Measurements from ENCODE around the gene TMEM30A.

Gene TMEM30A

DNA sequence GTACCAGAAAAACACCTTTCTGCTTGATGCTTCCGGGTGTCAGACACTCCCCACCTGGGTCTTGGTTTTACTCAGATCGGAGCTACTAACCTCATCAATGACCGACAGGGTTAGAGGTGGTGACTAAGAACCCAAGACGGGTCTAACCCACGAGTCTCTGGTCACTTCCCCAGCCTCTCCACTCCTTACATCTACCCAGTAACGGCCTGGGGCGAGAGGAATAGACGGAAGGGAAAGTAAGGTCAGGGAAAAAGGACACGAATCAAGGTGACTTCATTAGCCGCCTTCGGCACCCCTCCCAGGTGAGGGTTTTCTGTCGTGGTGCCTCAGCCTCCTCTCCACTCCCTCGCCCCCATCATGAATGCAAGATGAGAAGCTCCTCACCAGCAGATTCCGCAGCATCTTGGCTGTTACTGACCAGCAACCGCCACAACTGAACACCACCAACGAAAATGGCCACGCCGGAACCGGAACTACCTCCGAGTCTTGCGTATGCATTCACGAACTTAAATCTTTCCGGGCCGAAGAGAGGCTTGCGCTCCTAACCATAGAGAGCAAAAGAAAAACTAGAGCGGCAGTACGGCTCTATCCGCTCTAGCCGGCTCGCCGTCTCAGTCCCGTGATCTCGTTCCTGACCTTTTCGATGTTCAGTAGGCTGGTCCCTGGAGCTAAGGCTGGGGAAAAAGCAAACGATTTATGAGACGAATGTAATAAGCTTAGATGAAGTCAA, 41.1 kb downstream of the TMEM30A start, which contains the start of gene COX7A2:
Gene COX7A2 (minus strand): TSS at position 469 of the 730 bp plus-strand sequence. CDS start 67 bp downstream, at position 402.
- Histone ChIP-seq H4K91ac (ENCODE audit: low read length) (no peak within 1 kb of the TSS), H3K9me3 (ENCODE audit: control insufficient read depth, low read length) (no peaks in the 10 kb centered on the region), H2AK5ac (ENCODE audit: low read length, severe bottlenecking) (no peak within 1 kb of the TSS), H3K23ac (ENCODE audit: low read length in 2 of 2) (peak within 1 kb of the TSS in 1 of 2 experiments; percentile 40), H3K14ac (ENCODE audit: low read length in 2 of 2) (peak within 1 kb of the TSS in 1 of 2 experiments; percentile 92), H3K27ac (ENCODE audit: low read length, poor library complexity, severe bottlenecking) (peak within 1 kb of the TSS; percentile 94), H2AFZ (ENCODE audit: low read depth, low read length) (peak within 1 kb of the TSS; percentile 78), H3K9ac (ENCODE audit: low read length) (peak within 1 kb of the TSS; percentile 97), H2BK120ac (ENCODE audit: low read depth, low read length) (no peak within 1 kb of the TSS), H2BK15ac (ENCODE audit: low read depth, poor library complexity, severe bottlenecking) (no peak within 1 kb of the TSS), H3K18ac (ENCODE audit: low read depth in 1 of 2, low read length in 2 of 2) (peak within 1 kb of the TSS; percentile 82 to 95), H3K4me2 (ENCODE audit: low read length, poor library complexity, severe bottlenecking) (peak within 1 kb of the TSS; percentile 75), H3K4me3 (ENCODE audit: insufficient read depth in 1 of 2, low read depth in 1 of 2, low read length in 2 of 2) (peak within 1 kb of the TSS; percentile 82 to 99), H3K4me1 (ENCODE audit: control insufficient read depth, insufficient read depth, low read depth, low read length) (peaks cover 10% of the 10 kb centered on the region), H2BK5ac (ENCODE audit: low read depth, low read length, poor library complexity, severe bottlenecking) (peak within 1 kb of the TSS; percentile 81), H3K79me1 (replicated peaks; ENCODE audit: low read length, poor library complexity, severe bottlenecking) (peaks cover 3% of the 10 kb centered on the region), H2BK12ac (ENCODE audit: low read length in 2 of 2) (peak within 1 kb of the TSS in 1 of 2 experiments; percentile 13), H3K36me3 (ENCODE audit: control insufficient read depth in 1 of 2, insufficient read depth in 2 of 2, low read depth in 1 of 2, low read length in 2 of 2) (peaks cover 10 to 29% of the 10 kb centered on the region in 2 experiments), H4K8ac (ENCODE audit: low read length) (peak within 1 kb of the TSS; percentile 87), H3K4ac (ENCODE audit: low read depth in 1 of 2, low read length in 2 of 2) (peak within 1 kb of the TSS; percentile 80 to 87), H3K27me3 (ENCODE audit: control insufficient read depth in 1 of 2, insufficient read depth in 1 of 2, low read length in 2 of 2) (no peaks in the 10 kb centered on the region)
- WGBS, result under 1% methylated on average over 34 of the region's 36 CpGs
- DNase-seq, result peak; percentile 99

DNA sequence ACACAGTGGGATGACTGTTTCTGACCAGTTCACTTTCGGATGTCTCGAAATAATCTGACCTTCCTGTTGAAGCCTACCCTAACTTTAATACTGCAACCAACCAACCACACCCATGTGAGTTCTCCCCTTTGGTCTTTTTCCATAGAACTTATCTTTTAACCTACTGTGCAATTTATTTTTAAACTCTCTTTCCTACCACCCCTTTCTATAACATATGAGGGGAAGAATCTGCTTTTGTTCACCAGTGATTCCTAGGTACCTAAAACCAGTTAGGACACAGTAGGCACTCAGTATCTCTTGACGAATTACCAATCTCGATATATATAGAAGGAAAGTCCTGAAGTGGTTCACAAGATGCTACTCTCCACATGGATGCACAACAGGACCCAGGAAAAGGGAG, 48.0 kb downstream of the TMEM30A start:
- Histone ChIP-seq H4K91ac (ENCODE audit: low read length) (no peak overlapping the region), H2AK5ac (ENCODE audit: low read length, severe bottlenecking) (no peak overlapping the region), H3K27me3 (ENCODE audit: control insufficient read depth in 1 of 2, insufficient read depth in 1 of 2, low read length in 2 of 2) (no peaks in the 10 kb centered on the region), H2BK5ac (ENCODE audit: low read depth, low read length, poor library complexity, severe bottlenecking) (no peak overlapping the region), H4K8ac (ENCODE audit: low read length) (no peak overlapping the region), H3K4me1 (ENCODE audit: control insufficient read depth, insufficient read depth, low read depth, low read length) (peaks cover 1% of the 10 kb centered on the region), H3K9ac (ENCODE audit: low read length) (no peak overlapping the region), H3K36me3 (ENCODE audit: control insufficient read depth in 1 of 2, insufficient read depth in 2 of 2, low read depth in 1 of 2, low read length in 2 of 2) (peaks cover 10 to 48% of the 10 kb centered on the region in 2 experiments), H3K9me3 (ENCODE audit: control insufficient read depth, low read length) (no peaks in the 10 kb centered on the region), H3K4me3 (ENCODE audit: insufficient read depth in 1 of 2, low read depth in 1 of 2, low read length in 2 of 2) (no peak overlapping the region), H3K18ac (ENCODE audit: low read depth in 1 of 2, low read length in 2 of 2) (no peak overlapping the region), H3K4me2 (ENCODE audit: low read length, poor library complexity, severe bottlenecking) (no peak overlapping the region), H2BK15ac (ENCODE audit: low read depth, poor library complexity, severe bottlenecking) (no peak overlapping the region), H3K23ac (ENCODE audit: low read length in 2 of 2) (no peak overlapping the region), H3K14ac (ENCODE audit: low read length in 2 of 2) (no peak overlapping the region), H2AFZ (ENCODE audit: low read depth, low read length) (no peak overlapping the region), H2BK12ac (ENCODE audit: low read length in 2 of 2) (no peak overlapping the region), H2BK120ac (ENCODE audit: low read depth, low read length) (no peak overlapping the region), H3K79me1 (replicated peaks; ENCODE audit: low read length, poor library complexity, severe bottlenecking) (peaks cover 3% of the 10 kb centered on the region), H3K27ac (ENCODE audit: low read length, poor library complexity, severe bottlenecking) (no peak overlapping the region), H3K4ac (ENCODE audit: low read depth in 1 of 2, low read length in 2 of 2) (no peak overlapping the region)
- no peak for DNase-seq
- WGBS, result 99% methylated on average over 4 of the region's 4 CpGs

DNA sequence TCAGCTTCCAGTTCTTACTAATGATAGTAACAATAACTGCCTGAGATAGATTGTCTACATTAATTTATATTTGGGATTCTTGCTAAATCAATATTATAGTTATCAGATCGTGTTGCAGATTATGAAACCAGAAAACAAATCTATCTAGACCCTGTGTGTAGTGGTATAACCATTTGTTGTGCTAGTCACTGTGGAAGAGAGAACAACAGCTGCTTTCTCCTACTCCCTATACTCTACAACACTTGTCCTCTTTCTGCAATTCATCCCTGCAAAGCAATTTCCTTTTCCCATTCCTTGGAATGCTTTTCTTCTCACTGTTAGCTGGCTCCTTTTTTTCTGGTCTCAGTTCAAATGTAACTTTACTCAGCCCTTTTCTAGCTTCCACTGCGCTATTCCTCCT, 49.3 kb downstream of the TMEM30A start:
- Histone ChIP-seq H2BK120ac (ENCODE audit: low read depth, low read length) (no peak overlapping the region), H2AFZ (ENCODE audit: low read depth, low read length) (no peak overlapping the region), H3K9ac (ENCODE audit: low read length) (no peak overlapping the region), H3K4me3 (ENCODE audit: insufficient read depth in 1 of 2, low read depth in 1 of 2, low read length in 2 of 2) (no peak overlapping the region), H3K4me2 (ENCODE audit: low read length, poor library complexity, severe bottlenecking) (no peak overlapping the region), H3K36me3 (ENCODE audit: control insufficient read depth in 1 of 2, insufficient read depth in 2 of 2, low read depth in 1 of 2, low read length in 2 of 2) (peaks cover 10 to 36% of the 10 kb centered on the region in 2 experiments), H2BK5ac (ENCODE audit: low read depth, low read length, poor library complexity, severe bottlenecking) (no peak overlapping the region), H4K8ac (ENCODE audit: low read length) (no peak overlapping the region), H3K79me1 (replicated peaks; ENCODE audit: low read length, poor library complexity, severe bottlenecking) (peaks cover 3% of the 10 kb centered on the region), H2AK5ac (ENCODE audit: low read length, severe bottlenecking) (no peak overlapping the region), H3K27me3 (ENCODE audit: control insufficient read depth in 1 of 2, insufficient read depth in 1 of 2, low read length in 2 of 2) (no peaks in the 10 kb centered on the region), H3K9me3 (ENCODE audit: control insufficient read depth, low read length) (no peaks in the 10 kb centered on the region), H2BK15ac (ENCODE audit: low read depth, poor library complexity, severe bottlenecking) (no peak overlapping the region), H4K91ac (ENCODE audit: low read length) (no peak overlapping the region), H3K23ac (ENCODE audit: low read length in 2 of 2) (no peak overlapping the region), H3K4ac (ENCODE audit: low read depth in 1 of 2, low read length in 2 of 2) (no peak overlapping the region), H2BK12ac (ENCODE audit: low read length in 2 of 2) (no peak overlapping the region), H3K27ac (ENCODE audit: low read length, poor library complexity, severe bottlenecking) (no peak overlapping the region), H3K18ac (ENCODE audit: low read depth in 1 of 2, low read length in 2 of 2) (no peak overlapping the region), H3K4me1 (ENCODE audit: control insufficient read depth, insufficient read depth, low read depth, low read length) (peaks cover 1% of the 10 kb centered on the region), H3K14ac (ENCODE audit: low read length in 2 of 2) (no peak overlapping the region)
- 100% methylated on average over 1 of the region's 2 CpGs for WGBS
- no peak for DNase-seq

GRCh38 chr6:75234126-75234865, 50.3 kb downstream of the TMEM30A start:
- H3K36me3 ChIP-seq (ENCODE audit: control insufficient read depth in 1 of 2, insufficient read depth in 2 of 2, low read depth in 1 of 2, low read length in 2 of 2), result peaks cover 7 to 27% of the 10 kb centered on the region in 2 experiments
- no peak overlapping the region for H3K4me2 ChIP-seq (ENCODE audit: low read length, poor library complexity, severe bottlenecking)
- no peak overlapping the region for H3K4me3 ChIP-seq (ENCODE audit: insufficient read depth in 1 of 2, low read depth in 1 of 2, low read length in 2 of 2)
- H2BK120ac ChIP-seq (ENCODE audit: low read depth, low read length), result no peak overlapping the region
- H2BK5ac ChIP-seq (ENCODE audit: low read depth, low read length, poor library complexity, severe bottlenecking), result no peak overlapping the region
- H3K18ac ChIP-seq (ENCODE audit: low read depth in 1 of 2, low read length in 2 of 2), result no peak overlapping the region
- no peak overlapping the region for H2BK15ac ChIP-seq (ENCODE audit: low read depth, poor library complexity, severe bottlenecking)
- 96% methylated on average over 3 of the region's 3 CpGs for WGBS
- no peak overlapping the region for H4K8ac ChIP-seq (ENCODE audit: low read length)
- no peak overlapping the region for H3K27ac ChIP-seq (ENCODE audit: low read length, poor library complexity, severe bottlenecking)
- no peak overlapping the region for H4K91ac ChIP-seq (ENCODE audit: low read length)
- no peak overlapping the region for H2BK12ac ChIP-seq (ENCODE audit: low read length in 2 of 2)
- peak overlapping the region; percentile 0 for H3K9ac ChIP-seq (ENCODE audit: low read length)
- H2AFZ ChIP-seq (ENCODE audit: low read depth, low read length), result no peak overlapping the region
- H3K79me1 ChIP-seq (replicated peaks; ENCODE audit: low read length, poor library complexity, severe bottlenecking), result peaks cover 3% of the 10 kb centered on the region
- no peak overlapping the region for H2AK5ac ChIP-seq (ENCODE audit: low read length, severe bottlenecking)
- H3K4ac ChIP-seq (ENCODE audit: low read depth in 1 of 2, low read length in 2 of 2), result no peak overlapping the region
- DNase-seq, result no peak
- no peaks in the 10 kb centered on the region for H3K9me3 ChIP-seq (ENCODE audit: control insufficient read depth, low read length)
- H3K4me1 ChIP-seq (ENCODE audit: control insufficient read depth, insufficient read depth, low read depth, low read length), result peaks cover 1% of the 10 kb centered on the region
- no peak overlapping the region for H3K23ac ChIP-seq (ENCODE audit: low read length in 2 of 2)
- no peak overlapping the region for H3K14ac ChIP-seq (ENCODE audit: low read length in 2 of 2)
- no peaks in the 10 kb centered on the region for H3K27me3 ChIP-seq (ENCODE audit: control insufficient read depth in 1 of 2, insufficient read depth in 1 of 2, low read length in 2 of 2)

Measured in mesenchymal stem cell (in vitro differentiated cells and primary cell).